Measurements from ENCODE around the gene KBTBD4. TPM values are rescaled to one million over a fixed set of nuclear protein-coding genes. Genes with fewer than 3 reads are reported as not detected.

KBTBD4 gene
- total and polyA plus RNA-seq, 2 of the 13 experiments (the other 11 are each of a cell fraction or from before 2014, with no cell fraction given) = 8.5 to 12.8 TPM

DNA sequence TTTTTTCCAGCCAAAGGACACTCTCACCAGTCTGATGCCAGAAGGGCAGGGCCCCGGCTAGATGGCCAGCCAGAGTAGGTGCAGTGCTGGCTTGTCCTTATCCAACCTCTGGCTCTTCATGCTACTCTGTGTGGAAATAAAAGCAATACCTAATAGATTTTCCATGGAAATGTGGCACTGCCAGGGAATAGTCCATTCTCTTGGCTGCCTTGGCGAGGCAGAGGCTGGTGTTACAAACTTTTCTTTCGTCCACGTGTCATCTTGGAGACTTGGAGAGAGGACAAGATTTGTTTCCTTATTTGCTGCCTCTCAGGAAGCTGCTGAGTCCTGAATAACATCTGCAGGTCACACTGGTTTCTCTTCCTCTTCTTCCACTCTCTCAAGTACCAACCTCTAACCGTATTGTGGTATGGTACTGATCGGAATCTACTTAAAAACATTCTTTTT lies 32.6 kb upstream of the KBTBD4 start:
- Histone ChIP-seq H3K4me3 (replicated peaks in 1 of 3; ENCODE audit: insufficient read depth in 1 of 3, low read depth in 2 of 3, low read length in 3 of 3) (no peak overlapping the region), H3K27ac (ENCODE audit: extremely low read length, insufficient read depth, low read length) (no peak overlapping the region), H2AFZ (ENCODE audit: low read length) (no peak overlapping the region), H3K4me1 (ENCODE audit: insufficient read depth, low read length) (no peaks in the 10 kb centered on the region), H3K4me2 (ENCODE audit: low read depth, low read length) (no peak overlapping the region), H3K9ac (ENCODE audit: insufficient read depth, low read depth, low read length) (no peak overlapping the region), H3K27me3 (ENCODE audit: control insufficient read depth in 1 of 2, insufficient read depth in 2 of 2, low read length in 2 of 2) (no peaks in the 10 kb centered on the region), H4K20me1 (ENCODE audit: insufficient read depth, low read length) (no peaks in the 10 kb centered on the region), H3K9me3 (ENCODE audit: low read length) (no peaks in the 10 kb centered on the region), H3K79me2 (ENCODE audit: insufficient read depth, low read length) (no peaks in the 10 kb centered on the region), H3K36me3 (replicated peaks in 1 of 2; ENCODE audit: control insufficient read depth in 1 of 2, insufficient read depth in 2 of 2, low read length in 2 of 2) (no peaks in the 10 kb centered on the region)
- no peak for FAIRE-seq
- ATAC-seq = peak; percentile 19
- ChIA-PET POLR2A (no interaction called here), CTCF (ENCODE audit: low intra/inter-chr PET ratio, low total read pairs) (no interaction called here)
- DNase-seq (ENCODE audit: low spot score) = no peak
- BruUV-seq (replicated peaks) = no TSS peak
- 89% methylated on average over 6 of the region's 6 CpGs for WGBS (ENCODE audit: low lambda C conversion rate)
- intact Hi-C loops (cut with micrococcal nuclease; ENCODE audit: unreplicated experiment) (loop anchor here (5.0 kb wide), 1 partner anchor 254 kb away; no protein-coding TSS in a partner anchor), in situ Hi-C loops (cut with HindIII; ENCODE audit: extremely low pct_ligation_motif_present, low pct_unique_long_range_greater_than_20kb) (no loop called here)
- TF ChIP-seq, protein P1, sequence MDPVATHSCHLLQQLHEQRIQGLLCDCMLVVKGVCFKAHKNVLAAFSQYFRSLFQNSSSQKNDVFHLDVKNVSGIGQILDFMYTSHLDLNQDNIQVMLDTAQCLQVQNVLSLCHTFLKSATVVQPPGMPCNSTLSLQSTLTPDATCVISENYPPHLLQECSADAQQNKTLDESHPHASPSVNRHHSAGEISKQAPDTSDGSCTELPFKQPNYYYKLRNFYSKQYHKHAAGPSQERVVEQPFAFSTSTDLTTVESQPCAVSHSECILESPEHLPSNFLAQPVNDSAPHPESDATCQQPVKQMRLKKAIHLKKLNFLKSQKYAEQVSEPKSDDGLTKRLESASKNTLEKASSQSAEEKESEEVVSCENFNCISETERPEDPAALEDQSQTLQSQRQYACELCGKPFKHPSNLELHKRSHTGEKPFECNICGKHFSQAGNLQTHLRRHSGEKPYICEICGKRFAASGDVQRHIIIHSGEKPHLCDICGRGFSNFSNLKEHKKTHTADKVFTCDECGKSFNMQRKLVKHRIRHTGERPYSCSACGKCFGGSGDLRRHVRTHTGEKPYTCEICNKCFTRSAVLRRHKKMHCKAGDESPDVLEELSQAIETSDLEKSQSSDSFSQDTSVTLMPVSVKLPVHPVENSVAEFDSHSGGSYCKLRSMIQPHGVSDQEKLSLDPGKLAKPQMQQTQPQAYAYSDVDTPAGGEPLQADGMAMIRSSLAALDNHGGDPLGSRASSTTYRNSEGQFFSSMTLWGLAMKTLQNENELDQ (CRISPR knock-in tag; IDR thresholded peaks at IDR 0.05; ENCODE audit: borderline replicate concordance) = no peak
- TF ChIP-seq ZNF670 (CRISPR knock-in tag; IDR thresholded peaks at IDR 0.05; ENCODE audit: borderline replicate concordance) = no peak
- TF ChIP-seq, protein P2, sequence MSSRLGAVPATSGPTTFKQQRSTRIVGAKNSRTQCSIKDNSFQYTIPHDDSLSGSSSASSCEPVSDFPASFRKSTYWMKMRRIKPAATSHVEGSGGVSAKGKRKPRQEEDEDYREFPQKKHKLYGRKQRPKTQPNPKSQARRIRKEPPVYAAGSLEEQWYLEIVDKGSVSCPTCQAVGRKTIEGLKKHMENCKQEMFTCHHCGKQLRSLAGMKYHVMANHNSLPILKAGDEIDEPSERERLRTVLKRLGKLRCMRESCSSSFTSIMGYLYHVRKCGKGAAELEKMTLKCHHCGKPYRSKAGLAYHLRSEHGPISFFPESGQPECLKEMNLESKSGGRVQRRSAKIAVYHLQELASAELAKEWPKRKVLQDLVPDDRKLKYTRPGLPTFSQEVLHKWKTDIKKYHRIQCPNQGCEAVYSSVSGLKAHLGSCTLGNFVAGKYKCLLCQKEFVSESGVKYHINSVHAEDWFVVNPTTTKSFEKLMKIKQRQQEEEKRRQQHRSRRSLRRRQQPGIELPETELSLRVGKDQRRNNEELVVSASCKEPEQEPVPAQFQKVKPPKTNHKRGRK (CRISPR knock-in tag; IDR thresholded peaks at IDR 0.05) = no peak
- no peak for TF ChIP-seq ZNF660 (CRISPR knock-in tag; IDR thresholded peaks at IDR 0.05; ENCODE audit: borderline replicate concordance, low read depth)
- no peak for TF ChIP-seq DNMT1 (CRISPR knock-in tag; IDR thresholded peaks at IDR 0.05)
- TF ChIP-seq, protein P3, sequence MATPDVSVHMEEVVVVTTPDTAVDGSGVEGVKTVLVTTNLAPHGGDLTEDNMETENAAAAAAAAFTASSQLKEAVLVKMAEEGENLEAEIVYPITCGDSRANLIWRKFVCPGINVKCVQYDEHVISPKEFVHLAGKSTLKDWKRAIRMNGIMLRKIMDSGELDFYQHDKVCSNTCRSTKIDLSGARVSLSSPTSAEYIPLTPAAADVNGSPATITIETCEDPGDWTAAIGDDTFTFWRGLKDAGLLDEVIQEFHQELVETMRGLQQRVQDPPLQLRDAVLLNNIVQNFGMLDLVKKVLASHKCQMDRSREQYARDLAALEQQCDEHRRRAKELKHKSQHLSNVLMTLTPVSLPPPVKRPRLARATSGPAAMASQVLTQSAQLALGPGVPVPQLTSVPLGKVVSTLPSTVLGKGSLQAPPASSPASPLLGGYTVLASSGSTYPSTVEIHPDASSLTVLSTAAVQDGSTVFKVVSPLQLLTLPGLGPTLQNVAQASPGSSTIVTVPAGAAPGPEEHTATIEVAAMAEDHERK (CRISPR knock-in tag; IDR thresholded peaks at IDR 0.05; ENCODE audit: low read depth) = no peak
- no peak for TF ChIP-seq ZNF713 (CRISPR knock-in tag; IDR thresholded peaks at IDR 0.05)
- TF ChIP-seq IKZF1 (IDR thresholded peaks at IDR 0.05) = no peak
- TF ChIP-seq, protein P4, sequence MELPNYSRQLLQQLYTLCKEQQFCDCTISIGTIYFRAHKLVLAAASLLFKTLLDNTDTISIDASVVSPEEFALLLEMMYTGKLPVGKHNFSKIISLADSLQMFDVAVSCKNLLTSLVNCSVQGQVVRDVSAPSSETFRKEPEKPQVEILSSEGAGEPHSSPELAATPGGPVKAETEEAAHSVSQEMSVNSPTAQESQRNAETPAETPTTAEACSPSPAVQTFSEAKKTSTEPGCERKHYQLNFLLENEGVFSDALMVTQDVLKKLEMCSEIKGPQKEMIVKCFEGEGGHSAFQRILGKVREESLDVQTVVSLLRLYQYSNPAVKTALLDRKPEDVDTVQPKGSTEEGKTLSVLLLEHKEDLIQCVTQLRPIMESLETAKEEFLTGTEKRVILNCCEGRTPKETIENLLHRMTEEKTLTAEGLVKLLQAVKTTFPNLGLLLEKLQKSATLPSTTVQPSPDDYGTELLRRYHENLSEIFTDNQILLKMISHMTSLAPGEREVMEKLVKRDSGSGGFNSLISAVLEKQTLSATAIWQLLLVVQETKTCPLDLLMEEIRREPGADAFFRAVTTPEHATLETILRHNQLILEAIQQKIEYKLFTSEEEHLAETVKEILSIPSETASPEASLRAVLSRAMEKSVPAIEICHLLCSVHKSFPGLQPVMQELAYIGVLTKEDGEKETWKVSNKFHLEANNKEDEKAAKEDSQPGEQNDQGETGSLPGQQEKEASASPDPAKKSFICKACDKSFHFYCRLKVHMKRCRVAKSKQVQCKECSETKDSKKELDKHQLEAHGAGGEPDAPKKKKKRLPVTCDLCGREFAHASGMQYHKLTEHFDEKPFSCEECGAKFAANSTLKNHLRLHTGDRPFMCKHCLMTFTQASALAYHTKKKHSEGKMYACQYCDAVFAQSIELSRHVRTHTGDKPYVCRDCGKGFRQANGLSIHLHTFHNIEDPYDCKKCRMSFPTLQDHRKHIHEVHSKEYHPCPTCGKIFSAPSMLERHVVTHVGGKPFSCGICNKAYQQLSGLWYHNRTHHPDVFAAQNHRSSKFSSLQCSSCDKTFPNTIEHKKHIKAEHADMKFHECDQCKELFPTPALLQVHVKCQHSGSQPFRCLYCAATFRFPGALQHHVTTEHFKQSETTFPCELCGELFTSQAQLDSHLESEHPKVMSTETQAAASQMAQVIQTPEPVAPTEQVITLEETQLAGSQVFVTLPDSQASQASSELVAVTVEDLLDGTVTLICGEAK (IDR thresholded peaks at IDR 0.05) = no peak
- TF ChIP-seq, protein P4 (CRISPR knock-in tag; IDR thresholded peaks at IDR 0.05) = no peak
